Lung (tissue), 12 donors: ENCODE measurements around the gene RAD23B. TPM values are rescaled to one million over a fixed set of nuclear protein-coding genes. Genes with fewer than 3 reads are reported as not detected.
A peak's percentile ranks its signal among the peaks of the same experiment; 100 is the strongest.

Experiments used
- ATAC-seq: fragments of 200-7000 bp; cut with Tn5 transposase; one replicate; pipeline ENCODE4 v1.9.1; 2020; ENCODE audit warnings: moderate number of reproducible peaks; ENCODE audit not compliant: insufficient read depth, low FRiP score
- DNase-seq, 3 donors: peaks; one replicate each; pipeline ENCODE4 v3.0.0-alpha.2; 2013 to 2017
- H3K27ac ChIP-seq, 2 donors: one replicate each; pipeline ENCODE4 v1.5.1; 2013; ENCODE audit warnings: mild to moderate bottlenecking in 2 of 2, moderate library complexity in 2 of 2, control low read depth in 1 of 2, inconsistent platforms in 1 of 2, low read depth in 1 of 2, low read length in 1 of 2
- H3K27me3 ChIP-seq, 3 donors: one replicate each; pipeline ENCODE4 v1.5.1; 2013; ENCODE audit warnings: low read length in 2 of 3; ENCODE audit not compliant: control insufficient read depth in 3 of 3, insufficient read depth in 3 of 3
- H3K36me3 ChIP-seq, 4 donors: one replicate each; pipeline ENCODE4 v1.5.1; 2013; ENCODE audit warnings: low read length in 4 of 4, mild to moderate bottlenecking in 1 of 4, moderate library complexity in 1 of 4; ENCODE audit not compliant: control insufficient read depth in 4 of 4, insufficient read depth in 4 of 4
- H3K4me1 ChIP-seq, 5 donors: one replicate each; pipeline ENCODE4 v1.5.1; 2013; ENCODE audit warnings: low read length in 5 of 5, mild to moderate bottlenecking in 2 of 5, moderate library complexity in 1 of 5; ENCODE audit not compliant: control insufficient read depth in 5 of 5, insufficient read depth in 5 of 5
- H3K4me3 ChIP-seq: one replicate; pipeline ENCODE4 v1.5.1; 2013; ENCODE audit warnings: mild to moderate bottlenecking, control low read depth, moderate library complexity
- H3K9ac ChIP-seq, 2 donors: one replicate each; pipeline ENCODE4 v1.5.1; 2013; ENCODE audit warnings: low read length in 2 of 2, control low read depth in 1 of 2; ENCODE audit not compliant: insufficient read depth in 1 of 2
- H3K9me3 ChIP-seq, 4 donors: one replicate each; pipeline ENCODE4 v1.5.1; 2013; ENCODE audit warnings: low read length in 3 of 4, mild to moderate bottlenecking in 1 of 4, moderate library complexity in 1 of 4; ENCODE audit not compliant: control insufficient read depth in 4 of 4, insufficient read depth in 3 of 4
- CTCF ChIP-seq: IDR thresholded peaks from 2 replicates; pipeline ENCODE4 v1.5.1; 2012; ENCODE audit warnings: mild to moderate bottlenecking; ENCODE audit errors: control extremely low read depth, extremely low read depth
- WGBS, 2 donors: extraction: QIAGEN DNeasy Blood & Tissue Kit; methylation state at CpG; one replicate each; pipeline ENCODE4 v1.1.7; 2013; 5-methylcytosine and 5-hydroxymethylcytosine counted together
- polyA plus RNA-seq, 2 donors: library from polyadenylated mRNA; stranded (reverse); fragments of 200-250 nt; gene quantifications; one replicate each; pipeline ENCODE4 v1.2.1, GENCODE V29; 2013
- total RNA-seq, 2 donors: library from RNA; depleted of rRNA in 1 of 2; stranded (reverse); fragments of >200 nt in 1 of 2; gene quantifications; one replicate each; pipeline ENCODE4 v1.2.1, GENCODE V29; 2014 to 2021
- donor health status: control.
- donor health status: control.
- donor health status: Bipolar disorder and iron deficiency.
- donor health status: healthy.
- donor health status: DM: yes; HTN: yes; CAD: no.

RAD23B gene
- total and polyA plus RNA-seq, 4 donors, result 37.9 to 114 (median 62.3) TPM

GRCh38 chr9:107307331-107307730 lies 24.3 kb downstream of the RAD23B start:
- DNase-seq, result no peak
- H3K9ac ChIP-seq, result no peak overlapping the region
- H3K27ac ChIP-seq, result no peak overlapping the region
- ATAC-seq, result no peak
- H3K4me1 ChIP-seq, result peaks cover 0 to 4% (median 0%) of the 10 kb centered on the region in 5 donors
- 85 to 93% methylated on average over 1 of the region's 1 CpG for WGBS, 2 donors
- H3K9me3 ChIP-seq, result no peaks in the 10 kb centered on the region
- TF ChIP-seq CTCF, result no peak
- peaks cover 14 to 41% (median 34%) of the 10 kb centered on the region in 4 donors for H3K36me3 ChIP-seq
- H3K4me3 ChIP-seq, result no peak overlapping the region
- no peaks in the 10 kb centered on the region for H3K27me3 ChIP-seq

GRCh38 chr9:107308461-107308860 lies 25.4 kb downstream of the RAD23B start:
- TF ChIP-seq CTCF, result no peak
- no peaks in the 10 kb centered on the region for H3K27me3 ChIP-seq
- H3K9me3 ChIP-seq, result no peaks in the 10 kb centered on the region
- ATAC-seq, result no peak
- H3K4me1 ChIP-seq, result peaks cover 0 to 6% (median 0%) of the 10 kb centered on the region in 5 donors
- no peak for DNase-seq
- 0 to 70% methylated on average over 1 of the region's 1 CpG for WGBS, 2 donors
- H3K36me3 ChIP-seq, result peaks cover 16 to 41% (median 35%) of the 10 kb centered on the region in 4 donors
- H3K27ac ChIP-seq, result no peak overlapping the region
- no peak overlapping the region for H3K9ac ChIP-seq
- H3K4me3 ChIP-seq, result no peak overlapping the region

GRCh38 chr9:107309271-107309670 lies 26.2 kb downstream of the RAD23B start:
- no peak overlapping the region for H3K4me3 ChIP-seq
- DNase-seq, result no peak
- H3K27me3 ChIP-seq, result no peaks in the 10 kb centered on the region
- no peak for TF ChIP-seq CTCF
- H3K9me3 ChIP-seq, result no peaks in the 10 kb centered on the region
- H3K27ac ChIP-seq, result no peak overlapping the region
- peaks cover 19 to 44% (median 41%) of the 10 kb centered on the region in 4 donors for H3K36me3 ChIP-seq
- 64 to 74% methylated on average over 5 of the region's 5 CpGs for WGBS, 2 donors
- H3K4me1 ChIP-seq, result peaks cover 0 to 9% (median 0%) of the 10 kb centered on the region in 5 donors
- H3K9ac ChIP-seq, result no peak overlapping the region
- ATAC-seq, result peak; percentile 27
